HPDE6-E6E7 (cell line): ENCODE results near the gene BMP8B.
A peak's percentile ranks its signal among the peaks of the same experiment; 100 is the strongest.

Experiments used
- DNase-seq: peaks from one replicate; pipeline ENCODE4 v3.0.0; 2011; ENCODE audit warnings: missing footprints; ENCODE audit errors: extremely low spot score

BMP8B gene

DNA sequence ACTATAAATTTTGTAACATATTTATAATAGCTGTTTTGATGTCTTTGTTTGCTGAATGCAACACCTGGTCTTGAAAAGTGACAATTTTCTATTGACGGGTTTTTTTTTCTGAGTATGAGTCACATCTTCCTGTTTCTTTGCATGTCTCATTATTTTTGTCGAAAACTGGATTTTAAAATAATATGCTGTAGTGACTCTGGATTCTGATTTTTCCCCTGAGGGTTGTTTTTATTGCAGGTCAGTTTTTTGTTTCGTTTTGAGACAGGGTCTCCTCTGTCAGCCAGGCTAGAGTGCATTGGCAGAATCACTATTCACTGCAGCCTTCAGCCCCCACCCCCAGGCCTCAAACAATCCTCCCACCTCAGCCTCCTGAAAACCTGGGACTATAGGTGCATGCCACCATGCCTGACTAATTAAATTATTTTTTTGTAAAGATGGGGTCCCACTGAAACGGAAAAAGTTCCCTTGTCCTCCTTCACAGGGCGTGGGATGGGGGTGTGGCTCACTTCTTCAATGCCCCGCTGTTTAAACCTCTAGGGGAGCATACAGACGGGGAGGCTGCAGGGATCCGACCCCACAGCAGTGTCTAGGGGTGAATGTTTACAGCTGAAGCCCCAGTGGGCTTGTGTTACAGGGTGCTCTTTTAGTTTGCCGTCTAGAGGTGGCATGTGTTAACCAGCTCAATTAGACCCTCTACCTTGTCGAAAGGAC is 61.3 kb downstream of the BMP8B start:
- no peak for DNase-seq

DNA sequence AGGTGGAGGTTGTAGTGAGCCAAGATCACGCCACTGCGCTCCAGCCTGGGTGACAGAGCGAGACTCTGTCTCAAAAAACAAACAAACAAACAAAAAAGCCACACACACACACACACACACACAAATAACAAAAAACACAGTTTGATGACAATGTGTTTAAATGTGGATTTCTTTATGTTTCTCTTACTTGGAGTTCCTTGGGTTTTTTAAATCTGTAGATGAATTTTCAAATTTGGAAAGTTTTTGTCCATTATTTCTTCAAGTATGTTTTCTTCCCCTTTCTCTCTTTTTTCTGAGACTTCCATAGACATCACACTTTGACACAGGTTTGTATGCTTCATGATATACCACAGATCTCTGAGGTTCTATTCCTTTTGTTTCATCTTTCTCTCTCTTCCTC is 62.1 kb downstream of the BMP8B start:
- DNase-seq: no peak

DNA sequence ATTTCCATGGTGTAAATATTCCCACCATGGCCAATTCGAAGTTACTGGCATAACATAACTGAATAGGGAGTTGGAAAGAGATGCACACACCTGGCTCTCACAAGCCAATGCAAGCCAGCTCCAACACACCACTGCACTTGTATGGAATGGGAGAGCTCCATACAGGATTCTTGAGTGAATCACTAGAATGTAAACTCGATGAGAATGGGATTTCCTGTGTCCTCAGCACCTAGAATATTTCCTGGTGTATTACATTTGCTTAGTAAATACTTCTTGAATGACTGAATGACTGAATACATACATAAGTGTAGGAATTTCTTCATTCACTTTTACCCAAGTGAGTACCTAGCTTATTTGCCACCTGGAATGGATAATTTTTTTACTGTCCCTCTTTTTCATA is 66.2 kb downstream of the BMP8B start:
- no peak for DNase-seq

DNA sequence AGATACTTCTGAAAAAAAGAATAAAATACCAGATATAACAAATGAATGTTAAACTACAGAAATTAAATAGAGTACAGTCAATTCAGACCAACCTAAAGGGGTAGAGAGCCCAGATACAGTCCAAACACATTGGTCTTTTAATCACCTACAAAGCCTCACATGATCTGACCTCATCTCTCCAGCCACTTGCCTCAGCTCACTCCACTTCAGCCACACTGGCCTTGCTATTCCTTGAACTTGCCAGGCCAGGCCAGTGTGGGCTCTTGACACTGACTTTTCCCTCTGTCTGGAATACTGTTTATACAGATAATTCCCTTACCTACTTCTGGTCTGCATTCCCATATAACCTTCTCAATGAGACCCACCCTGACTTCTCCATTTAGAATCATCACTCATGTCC is 67.0 kb downstream of the BMP8B start:
- no peak for DNase-seq

DNA sequence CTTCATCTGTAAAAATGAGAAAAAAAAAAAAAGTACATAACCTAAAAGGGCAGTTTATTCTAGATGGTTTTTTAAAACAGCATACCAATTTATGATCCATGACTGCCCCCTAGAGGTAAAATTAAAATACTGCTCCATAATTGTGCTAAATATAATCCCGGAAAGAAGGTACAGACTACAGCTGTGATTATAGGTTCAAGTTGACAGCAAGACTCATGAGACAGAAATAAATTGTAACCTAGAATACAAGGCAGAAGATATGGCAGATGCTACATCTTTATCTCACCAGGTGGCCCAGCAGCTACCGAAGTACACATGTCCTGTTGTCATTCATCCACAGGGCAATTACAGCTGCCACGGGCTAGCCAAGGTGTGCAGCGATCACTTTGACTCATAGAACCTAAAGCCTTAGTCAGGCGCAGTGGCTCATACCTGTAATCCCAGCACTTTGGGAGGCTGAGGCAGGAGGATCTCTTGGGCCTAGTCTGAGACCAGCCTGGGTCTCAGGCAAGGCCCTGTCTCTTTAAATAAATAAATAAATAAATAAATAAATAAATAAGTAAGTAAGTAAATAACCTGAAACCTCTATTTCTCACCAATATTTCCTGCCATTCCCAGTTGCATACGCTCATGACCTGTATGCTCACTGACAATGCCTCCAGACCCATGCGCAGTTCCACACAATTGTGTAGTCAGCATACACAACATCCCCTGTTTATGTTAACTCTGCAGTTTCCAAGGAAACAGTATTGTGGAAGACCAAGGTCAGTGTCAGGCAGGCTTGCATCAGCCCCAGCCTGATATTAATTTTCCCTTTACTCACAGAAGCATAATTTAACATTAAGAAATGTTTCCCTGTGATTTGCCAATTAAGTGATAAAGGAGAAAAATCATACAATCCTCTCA is 68.3 kb downstream of the BMP8B start:
- DNase-seq: peak; percentile 36

DNA sequence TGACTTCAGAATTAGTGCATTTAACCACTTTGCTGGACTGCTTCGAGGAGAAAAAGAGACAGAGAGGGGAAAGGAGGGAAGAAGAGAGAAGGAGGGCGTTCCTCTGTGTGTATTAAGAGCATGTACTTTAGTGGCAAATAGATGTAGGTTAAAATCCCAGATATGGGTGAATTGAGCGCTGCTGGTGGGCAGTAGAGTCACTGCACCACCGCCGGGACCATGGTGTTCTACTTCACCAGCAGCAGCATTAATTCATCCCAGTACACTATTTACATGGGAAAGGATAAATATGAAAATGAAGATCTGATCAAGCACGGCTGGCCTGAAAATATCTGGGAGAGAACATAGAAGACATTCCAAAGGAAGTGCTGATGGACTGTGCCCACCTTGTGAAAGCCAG is 70.9 kb downstream of the BMP8B start:
- DNase-seq: no peak

DNA sequence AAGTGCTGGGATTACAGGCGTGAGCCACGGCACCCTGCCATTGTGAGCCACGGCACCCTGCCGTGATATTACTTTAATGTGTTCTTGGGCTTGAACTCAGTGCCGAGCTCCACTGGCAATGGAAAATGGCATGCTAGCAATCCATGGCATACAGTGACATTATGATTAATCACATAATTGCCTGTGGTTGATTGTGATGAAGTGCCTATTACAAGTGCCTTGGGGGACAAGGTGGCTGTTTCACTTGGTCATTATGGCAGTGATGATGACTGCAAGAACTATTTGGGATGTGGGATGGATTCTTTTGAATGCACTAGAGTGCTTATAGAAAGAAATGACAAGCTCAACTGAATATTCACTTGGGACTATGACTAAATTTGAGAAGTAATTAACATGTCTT is 75.1 kb downstream of the BMP8B start:
- DNase-seq: no peak

DNA sequence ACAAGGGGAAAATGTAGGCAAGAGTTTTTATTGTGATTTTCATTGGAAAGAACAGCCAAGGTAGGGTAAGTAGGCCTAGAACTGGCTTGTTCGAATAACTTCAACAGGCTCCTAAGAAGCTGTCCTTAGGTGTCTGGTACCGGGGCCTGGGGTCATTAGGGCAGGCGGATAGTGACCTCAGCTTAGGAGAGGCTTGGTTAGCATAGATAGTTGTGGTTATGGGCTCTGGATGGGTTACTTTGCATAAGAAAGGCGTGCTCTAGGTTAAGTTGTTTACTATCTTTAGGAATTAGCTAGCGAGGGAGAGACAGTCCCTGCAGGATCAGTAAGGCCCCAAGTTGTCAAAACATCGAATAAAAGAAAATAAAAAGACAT is 76.7 kb downstream of the BMP8B start:
- no peak for DNase-seq

DNA sequence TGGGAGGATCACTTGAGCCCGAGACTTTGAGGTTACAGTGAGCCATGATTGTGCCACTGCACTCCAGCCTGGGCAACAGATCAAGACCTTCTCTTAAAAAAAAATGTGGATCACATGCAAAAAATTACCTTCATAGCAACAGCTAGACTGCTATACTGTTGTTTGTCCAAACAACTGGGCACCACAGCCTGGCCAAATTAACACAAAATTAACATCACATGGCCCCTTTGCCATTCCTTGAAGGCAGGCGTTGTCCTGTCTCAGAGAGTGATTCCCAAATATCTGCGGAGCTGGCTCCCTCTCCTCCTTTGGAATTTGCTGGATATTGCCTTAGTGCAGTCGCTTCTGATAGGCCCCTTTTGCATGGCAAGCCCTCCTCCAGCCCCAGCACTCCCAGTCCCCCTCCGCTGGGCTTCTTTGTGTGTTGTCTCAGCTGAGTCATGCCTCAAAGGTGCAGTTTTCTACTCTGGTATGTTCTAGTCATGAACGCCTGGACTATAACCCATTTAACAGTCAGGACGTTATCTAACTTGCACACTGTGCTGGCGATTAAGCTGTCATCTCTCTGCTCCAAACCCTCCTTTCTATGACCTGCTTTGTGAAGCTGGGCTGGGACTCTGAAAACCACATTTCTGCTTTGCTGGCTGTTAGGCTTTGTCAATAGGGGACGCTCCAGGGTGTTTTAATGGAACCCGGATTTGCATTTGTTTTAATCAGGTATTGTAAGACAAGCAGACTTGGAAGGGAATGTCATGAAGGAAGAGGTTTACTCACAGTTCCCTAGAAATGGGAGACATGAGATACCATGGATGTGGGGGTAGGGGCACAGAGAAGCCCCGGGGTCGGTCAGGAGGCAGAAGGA is 77.3 kb downstream of the BMP8B start:
- no peak for DNase-seq

DNA sequence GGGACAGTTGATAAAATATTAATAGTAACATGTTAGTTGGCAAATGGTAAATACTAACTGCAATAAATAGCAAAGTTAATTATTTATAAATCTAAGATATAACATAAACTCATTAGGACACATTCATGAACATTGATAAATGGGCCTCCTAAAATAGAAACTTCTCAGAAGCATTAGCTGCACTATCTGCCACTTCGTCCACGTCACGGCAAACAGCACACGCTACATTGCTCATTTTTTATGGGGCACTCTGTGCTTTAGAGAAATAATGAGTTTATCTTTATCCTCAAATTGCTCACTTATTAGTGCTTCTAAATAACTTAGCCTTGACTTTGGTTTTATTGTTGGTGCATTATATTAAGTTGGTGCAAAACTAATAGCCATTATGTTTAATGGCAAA is 81.2 kb downstream of the BMP8B start:
- no peak for DNase-seq
